CD4-positive, alpha-beta T cell (primary cell): ENCODE data around the gene ADRA2B. TPM values are rescaled to one million over a fixed set of nuclear protein-coding genes. Genes with fewer than 3 reads are reported as not detected.
"Not testable (repeated sequence)": the region's sequence is repeated elsewhere in the genome, so short reads cannot be mapped to it uniquely, and the experiment has no call there.

Experiments
- ATAC-seq: fragments of 200-7000 bp; cut with Tn5 transposase; one replicate; pipeline ENCODE4 v1.10.0; 2022; ENCODE audit warnings: mild to moderate bottlenecking; ENCODE audit not compliant: poor library complexity
- CTCF ChIA-PET: fragments of 350-600 bp; sonication (Branson Sonifier 250); formaldehyde crosslinking; loops from one replicate; lab custom pipeline; 2021; ENCODE audit warnings: antibody characterized with exemption, inconsistent platforms; lab: Charles Lee
- POLR2A ChIA-PET: fragments of 350-600 bp; sonication (Branson Sonifier 250); formaldehyde crosslinking; loops from one replicate; lab custom pipeline; 2021; ENCODE audit warnings: antibody characterized with exemption, inconsistent platforms; lab: Charles Lee
- DNase-seq, 14 experiments: peaks; one replicate each; pipeline ENCODE4 v3.0.0-alpha.2; 2013 to 2020; ENCODE audit warnings: mixed read lengths in 2 of 14
- H3K27ac ChIP-seq, 2 donors: one replicate each; pipeline versions ENCODE4 v1.5.1 to v1.7.0; 2013; ENCODE audit warnings: low read length in 2 of 2, low read depth in 1 of 2, mild to moderate bottlenecking in 1 of 2
- H3K27me3 ChIP-seq, 2 experiments: 1 replicate in 1 of 2; 2 replicates in 1 of 2; pipeline versions ENCODE4 v1.6.1 to v1.7.0; 2013; ENCODE audit warnings: low read length in 2 of 2, control low read depth in 1 of 2, mild to moderate bottlenecking in 1 of 2, moderate library complexity in 1 of 2; ENCODE audit not compliant: insufficient read depth in 2 of 2, control insufficient read depth in 1 of 2
- H3K36me3 ChIP-seq: one replicate; pipeline ENCODE4 v1.6.1; 2013; ENCODE audit warnings: low read length, control low read depth; ENCODE audit not compliant: insufficient read depth
- H3K4me1 ChIP-seq: one replicate; pipeline ENCODE4 v1.6.1; 2013; ENCODE audit warnings: low read length, control low read depth; ENCODE audit not compliant: insufficient read depth
- H3K4me3 ChIP-seq: one replicate; pipeline ENCODE4 v1.5.1; 2013; ENCODE audit warnings: mild to moderate bottlenecking, low read length, moderate library complexity
- H3K9me3 ChIP-seq, 2 experiments: 1 replicate in 1 of 2; 2 replicates in 1 of 2; pipeline versions ENCODE4 v1.6.1 to v1.7.0; 2013; ENCODE audit warnings: low read length in 2 of 2, mild to moderate bottlenecking in 2 of 2, control low read depth in 1 of 2, moderate library complexity in 1 of 2; ENCODE audit not compliant: control insufficient read depth in 1 of 2, insufficient read depth in 1 of 2
- H3K27ac Mint-ChIP-seq: one replicate; pipeline ENCODE4 v1.8.0; 2020; ENCODE audit warnings: mixed read lengths
- H3K27me3 Mint-ChIP-seq: one replicate; pipeline ENCODE4 v1.8.0; 2021; ENCODE audit warnings: mixed read lengths
- H3K36me3 Mint-ChIP-seq: one replicate; pipeline ENCODE4 v1.8.0; 2021; ENCODE audit warnings: low read depth, mixed read lengths
- H3K4me1 Mint-ChIP-seq: one replicate; pipeline ENCODE4 v1.8.0; 2021; ENCODE audit warnings: low read depth, mixed read lengths
- H3K4me3 Mint-ChIP-seq: one replicate; pipeline ENCODE4 v1.8.0; 2020; ENCODE audit warnings: mild to moderate bottlenecking, mixed read lengths
- H3K9me3 Mint-ChIP-seq: one replicate; pipeline ENCODE4 v1.8.0; 2020; ENCODE audit warnings: mixed read lengths
- CTCF ChIP-seq: fragments of 200-600 bp; IDR thresholded peaks from one replicate; pipeline ENCODE4 v1.8.0; 2022; ENCODE audit warnings: antibody characterized with exemption, mild to moderate bottlenecking
- intact Hi-C, 2 experiments: fragments of 100-400 bp; cut with DNase I in 1 of 2; cut with micrococcal nuclease in 1 of 2; formaldehyde crosslinking; loops; one replicate each; pipeline versions ENCODE4 v1.15.1 to v1.9.0; 2023 to 2025; cut with DNase I, micrococcal nuclease
- total RNA-seq, 174 experiments: library from RNA in 2 of 174; stranded (reverse) in 2 of 174; gene quantifications; one replicate each; pipeline ENCODE4 v1.2.3 and lab custom pipeline; 2021 to 2026

ADRA2B gene
- total RNA-seq, 2 experiments from 2014 or later = 0.52 to 0.84 TPM

- Mint-ChIP-seq H3K27ac (no peak overlapping the region), H3K9me3 (peaks cover 5% of the 10 kb centered on the region), H3K4me3 (no peak overlapping the region), H3K4me1 (no peaks in the 10 kb centered on the region), H3K27me3 (no peaks in the 10 kb centered on the region), H3K36me3 (no peaks in the 10 kb centered on the region)
- no peak for TF ChIP-seq CTCF
- intact Hi-C loops = no loop called here
- Histone ChIP-seq H3K27ac (no peak overlapping the region), H3K4me3 (no peak overlapping the region), H3K9me3 (peaks cover 4 to 8% of the 10 kb centered on the region in 2 experiments), H3K27me3 (no peaks in the 10 kb centered on the region), H3K4me1 (no peaks in the 10 kb centered on the region), H3K36me3 (no peaks in the 10 kb centered on the region)
- ChIA-PET POLR2A (no interaction called here), CTCF (no interaction called here)
- DNase-seq (no peak), ATAC-seq (no peak)
These were observed 43.1 kb downstream of the ADRA2B start for GRCh38 chr2:96073170-96073775.

- intact Hi-C loops = no loop called here
- CTCF ChIA-PET = no interaction called here
- ATAC-seq (no peak), DNase-seq (no peak)
- Histone ChIP-seq H3K27ac (no peak overlapping the region), H3K4me3 (no peak overlapping the region), H3K36me3 (no peaks in the 10 kb centered on the region), H3K9me3 (peaks cover 4 to 8% of the 10 kb centered on the region in 2 experiments), H3K27me3 (no peaks in the 10 kb centered on the region), H3K4me1 (no peaks in the 10 kb centered on the region)
- Mint-ChIP-seq H3K27ac (no peak overlapping the region), H3K4me3 (no peak overlapping the region), H3K4me1 (no peaks in the 10 kb centered on the region), H3K27me3 (no peaks in the 10 kb centered on the region), H3K9me3 (peaks cover 5% of the 10 kb centered on the region), H3K36me3 (no peaks in the 10 kb centered on the region)
- no peak for TF ChIP-seq CTCF
- POLR2A ChIA-PET = no interaction called here
These were observed 43.6 kb downstream of the ADRA2B start for GRCh38 chr2:96072746-96073145.

- H3K4me3 Mint-ChIP-seq, H3K9me3 ChIP-seq, H3K36me3 ChIP-seq, H3K27ac Mint-ChIP-seq, H3K4me1 Mint-ChIP-seq, intact Hi-C loops, POLR2A ChIA-PET, H3K27ac ChIP-seq, H3K4me3 ChIP-seq, H3K27me3 ChIP-seq, H3K27me3 Mint-ChIP-seq, H3K4me1 ChIP-seq, H3K9me3 Mint-ChIP-seq, ATAC-seq, CTCF ChIA-PET, H3K36me3 Mint-ChIP-seq, DNase-seq: not testable (repeated sequence)
These were observed 44.3 kb downstream of the ADRA2B start for GRCh38 chr2:96071977-96072491.

- H3K27ac ChIP-seq, H3K36me3 Mint-ChIP-seq, ATAC-seq, H3K27me3 ChIP-seq, H3K27me3 Mint-ChIP-seq, H3K4me1 ChIP-seq, CTCF ChIA-PET, intact Hi-C loops, POLR2A ChIA-PET, H3K36me3 ChIP-seq, DNase-seq, H3K9me3 Mint-ChIP-seq, H3K4me1 Mint-ChIP-seq, H3K9me3 ChIP-seq, H3K4me3 Mint-ChIP-seq, H3K4me3 ChIP-seq, H3K27ac Mint-ChIP-seq: not testable (repeated sequence)
These were observed 45.0 kb downstream of the ADRA2B start for GRCh38 chr2:96071087-96071976.

- H3K27ac ChIP-seq, H3K4me1 ChIP-seq, H3K36me3 ChIP-seq, CTCF ChIA-PET, H3K4me1 Mint-ChIP-seq, H3K27me3 ChIP-seq, H3K36me3 Mint-ChIP-seq, intact Hi-C loops, POLR2A ChIA-PET, ATAC-seq, H3K9me3 Mint-ChIP-seq, DNase-seq, H3K4me3 ChIP-seq, H3K27ac Mint-ChIP-seq, H3K9me3 ChIP-seq, H3K27me3 Mint-ChIP-seq, H3K4me3 Mint-ChIP-seq: not testable (repeated sequence)
These were observed 46.0 kb downstream of the ADRA2B start for GRCh38 chr2:96070351-96070750.
